HEK293T (cell line): Measurements from ENCODE around the gene ARHGAP6.

Experiments
- HDGF ChIP-seq: fragments of 450-650 bp; IDR thresholded peaks from 2 replicates; pipeline ENCODE4 v1.6.1; 2017; ENCODE audit warnings: antibody characterized with exemption, borderline replicate concordance
- SP1 ChIP-seq: fragments of 450-650 bp; IDR thresholded peaks from 2 replicates; pipeline ENCODE4 v1.6.1; 2017
- ZNF384 ChIP-seq: fragments of 450-650 bp; IDR thresholded peaks from 2 replicates; pipeline ENCODE4 v1.6.1; 2016

DNA sequence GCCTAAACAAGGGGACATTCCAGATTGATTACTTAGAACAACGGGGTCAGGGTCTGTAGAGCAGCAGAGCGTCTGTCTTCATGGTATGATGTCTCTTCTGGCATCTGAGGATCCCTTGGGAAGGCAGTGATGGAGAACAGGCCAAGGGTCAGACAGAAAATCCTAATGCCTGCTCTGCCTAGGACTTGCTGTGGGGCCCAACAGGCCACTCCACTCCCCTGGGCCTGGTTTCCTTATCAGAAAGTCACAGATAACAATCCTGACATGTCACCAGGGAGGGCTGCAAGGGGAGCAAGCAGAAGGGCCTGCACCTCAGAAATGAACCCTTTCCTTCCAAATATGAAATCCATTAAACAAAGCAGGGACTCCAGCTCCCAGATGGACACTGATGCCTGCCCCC, 21.4 kb upstream of the ARHGAP6 start:
- TF ChIP-seq HDGF (no peak), SP1 (no peak), ZNF384 (no peak)
